Activated CD4-positive, alpha-beta T cell treated with anti-CD3 and anti-CD28 coated beads, Interleukin-10, Interleukin-2, amounts not matched to agents 100 ng/mL and 50 ng/mL, durations not matched to agents 16 hours and 8 hours (primary cell): Measurements from ENCODE around the gene CENPX.
A peak's percentile ranks its signal among the peaks of the same experiment; 100 is the strongest.

ENCODE experiments used
- DNase-seq: peaks from one replicate; pipeline ENCODE4 v3.0.0-alpha.2; 2020

Gene CENPX

DNA sequence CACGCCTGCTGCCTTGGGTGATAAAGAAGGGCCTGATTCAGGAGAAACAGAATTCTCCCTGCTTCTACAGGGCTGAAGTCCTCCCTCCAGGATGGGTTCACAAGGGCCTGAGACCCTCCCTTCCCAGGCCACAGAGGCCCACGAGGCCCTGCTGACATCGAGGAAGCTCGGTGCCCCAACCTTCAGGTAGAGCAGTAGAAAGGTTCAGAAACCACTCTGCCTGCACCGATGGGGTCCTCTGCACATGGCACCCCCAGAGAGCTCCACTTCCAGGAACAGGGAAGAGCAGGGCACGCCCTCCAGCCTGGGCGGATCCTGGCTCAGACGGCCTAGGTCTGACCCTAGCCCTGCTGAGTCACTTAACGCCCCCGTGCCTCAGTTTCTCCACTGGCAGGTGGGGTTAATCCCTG lies 773 bp downstream of the CENPX start:
- DNase-seq, result peak; percentile 17

- peak; percentile 66 for DNase-seq
These were observed 1.4 kb downstream of the CENPX start for GRCh38 chr17:82021107-82021899.

DNA sequence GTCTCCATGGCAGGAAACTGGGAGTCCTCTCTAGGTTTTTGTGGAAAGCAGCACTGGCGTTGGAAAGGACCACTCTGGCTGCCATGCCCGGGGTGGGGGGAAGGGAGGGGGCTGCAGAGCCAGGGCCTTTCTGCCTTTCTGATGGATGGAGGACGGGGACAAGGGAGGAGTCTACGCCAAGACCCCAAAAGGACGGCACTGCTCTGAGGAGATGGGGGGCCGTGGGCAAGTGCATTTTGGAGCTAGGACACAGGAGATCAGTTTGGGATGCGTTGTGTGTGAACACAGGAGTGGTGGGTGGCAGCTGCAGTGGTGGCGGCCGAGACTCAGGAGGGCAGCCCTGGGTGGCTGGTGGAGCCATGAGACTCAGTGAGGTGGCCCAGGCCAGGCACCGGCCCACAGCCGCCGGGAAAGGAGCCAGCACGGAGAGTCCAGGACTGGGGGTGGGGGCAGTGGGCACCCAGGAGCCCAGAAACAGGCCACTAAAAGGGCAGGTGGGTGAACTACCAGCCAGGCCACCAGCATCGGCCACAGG lies 2.0 kb downstream of the CENPX start:
- DNase-seq, result no peak

GRCh38 chr17:82019690-82020571 lies 2.7 kb downstream of the CENPX start:
- DNase-seq, result peak; percentile 81

GRCh38 chr17:82018989-82019689 lies 3.5 kb downstream of the CENPX start:
- no peak for DNase-seq

DNA sequence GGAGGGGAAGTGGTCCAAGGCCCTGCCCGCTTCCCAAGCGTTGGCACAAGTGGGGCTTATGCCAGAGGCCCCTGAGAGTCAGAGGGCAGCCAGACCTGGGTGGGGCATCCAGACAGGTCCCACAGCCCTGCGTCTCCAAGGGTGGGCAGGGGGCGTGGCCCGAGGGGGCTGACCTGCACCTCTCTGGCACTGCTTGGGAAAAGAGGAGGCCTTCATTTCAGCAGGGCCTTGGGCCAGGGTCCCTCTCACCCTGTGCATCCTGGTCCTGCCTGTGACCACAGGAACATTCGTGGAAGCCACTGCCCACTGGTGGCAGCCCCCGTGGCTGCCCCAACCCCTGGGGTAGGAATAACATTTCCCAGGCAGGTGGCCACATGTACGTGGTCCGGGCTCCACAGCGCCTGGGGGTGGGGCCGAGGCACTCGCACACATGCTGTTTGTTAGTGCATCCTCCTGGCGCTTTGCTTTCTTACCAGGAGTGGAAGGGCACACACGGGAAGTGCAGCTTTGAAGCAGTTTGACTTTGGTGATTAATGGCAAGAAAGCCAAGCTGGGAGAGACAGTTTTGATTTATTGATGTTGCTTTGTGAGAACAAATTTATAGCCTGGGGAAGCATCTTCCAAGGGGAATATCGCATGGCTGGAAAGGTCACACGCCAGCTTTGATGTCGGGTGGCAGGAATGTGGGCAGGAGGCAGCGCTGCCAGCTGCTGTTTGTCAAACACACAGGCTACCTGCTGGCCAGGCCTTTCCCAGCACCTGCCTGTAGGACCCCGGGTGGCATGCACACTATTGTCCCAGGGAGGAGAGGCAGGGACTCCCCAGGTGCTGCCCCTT lies 4.3 kb downstream of the CENPX start:
- no peak for DNase-seq

- no peak for DNase-seq
These were observed 5.0 kb downstream of the CENPX start for GRCh38 chr17:82017612-82018151.

GRCh38 chr17:82016875-82017459 lies 5.7 kb downstream of the CENPX start:
- DNase-seq, result no peak

GRCh38 chr17:82016061-82016874 lies 6.4 kb downstream of the CENPX start:
- no peak for DNase-seq

- DNase-seq, result no peak
These were observed 7.2 kb downstream of the CENPX start for GRCh38 chr17:82015311-82015971.

- no peak for DNase-seq
These were observed 7.7 kb downstream of the CENPX start for GRCh38 chr17:82014971-82015310.

GRCh38 chr17:82014432-82014831 lies 8.2 kb downstream of the CENPX start:
- no peak for DNase-seq

- DNase-seq, result no peak
These were observed 8.8 kb downstream of the CENPX start for GRCh38 chr17:82013772-82014321.

DNA sequence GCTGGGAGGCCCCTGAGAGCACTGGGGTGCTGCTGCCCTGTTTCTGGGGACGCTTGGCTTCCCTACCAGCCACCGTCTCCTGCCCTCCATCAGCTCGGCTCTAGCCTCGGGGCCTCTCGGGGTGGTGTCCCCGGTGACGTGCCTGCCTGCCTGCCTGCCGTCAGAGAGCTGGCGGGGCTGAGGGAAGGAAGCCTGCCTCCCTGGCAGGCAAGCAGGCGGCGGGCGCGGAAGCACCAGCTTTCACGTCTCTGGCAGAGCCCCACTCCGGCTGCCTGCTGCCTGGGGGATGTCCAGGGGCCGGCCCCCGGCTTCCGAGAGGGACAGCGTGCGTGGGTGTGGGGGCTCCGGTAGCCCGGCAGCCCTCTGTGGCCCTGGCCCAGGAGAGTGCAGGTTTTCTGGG lies 9.3 kb downstream of the CENPX start:
- no peak for DNase-seq

GRCh38 chr17:82012640-82013295 lies 9.9 kb downstream of the CENPX start:
- DNase-seq, result no peak

DNA sequence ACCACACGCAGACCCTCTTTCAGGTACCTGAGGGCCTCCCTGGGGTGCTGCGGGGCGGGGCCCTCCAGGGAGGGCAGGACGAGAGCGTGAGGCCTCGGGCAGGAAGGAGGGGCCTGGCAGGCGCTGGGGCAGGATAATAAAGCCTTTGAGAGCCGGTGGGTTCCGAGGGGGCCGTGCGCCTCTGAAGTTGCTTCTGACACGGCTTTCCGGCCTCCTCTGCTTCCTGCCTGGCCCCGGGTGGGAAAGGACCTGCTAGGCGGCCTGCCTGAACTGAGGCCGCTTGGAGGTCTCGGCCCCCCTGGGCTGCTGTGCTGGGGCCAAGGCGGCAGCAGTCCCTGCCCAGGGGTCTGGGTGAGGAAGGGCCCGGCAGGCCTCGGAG lies 10.4 kb downstream of the CENPX start:
- DNase-seq, result no peak

- no peak for DNase-seq
These were observed 11.0 kb downstream of the CENPX start for GRCh38 chr17:82011617-82012187.

GRCh38 chr17:82010575-82011525 lies 11.8 kb downstream of the CENPX start:
- no peak for DNase-seq
